GM23248 (cell line): ENCODE results near the gene FAM120A.

Source experiments
- EZH2 ChIP-seq: fragments of 200-600 bp; sonication (generic); IDR thresholded peaks from 2 replicates; pipeline ENCODE4 v1.6.1; 2018; ENCODE audit warnings: antibody characterized with exemption, mild to moderate bottlenecking; ENCODE audit not compliant: insufficient read depth, poor library complexity, severe bottlenecking
- EZH2phosphoT487 ChIP-seq: fragments of 200-600 bp; sonication (generic); IDR thresholded peaks from 2 replicates; pipeline ENCODE4 v1.6.1; 2018; ENCODE audit warnings: antibody characterized with exemption, moderate library complexity, mild to moderate bottlenecking, low read depth; ENCODE audit not compliant: insufficient read depth

DNA sequence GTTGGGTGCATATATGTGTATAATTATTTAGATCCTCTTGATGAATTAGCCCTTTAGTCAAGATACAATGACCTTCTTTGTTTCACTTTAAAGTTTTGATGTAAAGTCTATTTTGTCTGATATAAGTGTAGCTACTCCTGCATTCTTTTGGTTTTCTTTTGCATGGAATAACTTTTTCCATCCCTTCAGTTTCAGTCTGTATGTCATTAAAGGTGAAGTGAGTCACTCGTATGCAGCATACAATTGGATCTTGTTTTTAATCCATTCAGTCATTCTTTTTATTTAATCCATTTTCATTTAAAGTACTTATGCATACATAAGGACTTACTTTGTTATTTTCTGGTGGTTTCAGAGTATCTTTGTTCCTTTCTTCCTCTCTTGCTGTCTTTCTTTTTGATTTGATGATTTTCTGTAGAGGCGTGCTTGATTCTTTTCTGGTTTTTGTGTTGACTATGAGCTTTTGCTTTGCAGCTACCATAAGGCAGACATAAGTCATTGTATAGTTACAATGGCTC, 36.3 kb upstream of the FAM120A start:
- TF ChIP-seq EZH2 = no peak
- no peak for TF ChIP-seq EZH2phosphoT487
